Measurements from ENCODE around the gene ZBTB21. TPM values are rescaled to one million over a fixed set of nuclear protein-coding genes. Genes with fewer than 3 reads are reported as not detected.

ZBTB21 gene
- total and polyA plus RNA-seq, 2 of the 4 experiments (the other 2 are of a cell fraction): 6.8 to 12.0 TPM

GRCh38 chr21:42032266-42032665, 22.1 kb upstream of the ZBTB21 start:
- Histone ChIP-seq H4K91ac (ENCODE audit: insufficient read depth, low read depth, low read length) (no peak overlapping the region), H3K4me3 (ENCODE audit: insufficient read depth, low read depth, low read length) (no peak overlapping the region), H2BK5ac (ENCODE audit: low read depth, low read length, poor library complexity, severe bottlenecking) (no peak overlapping the region), H3K4ac (ENCODE audit: low read depth, low read length) (no peak overlapping the region), H2BK20ac (ENCODE audit: low read depth, low read length) (no peak overlapping the region), H3K9me3 (ENCODE audit: control insufficient read depth, insufficient read depth, low read length) (no peaks in the 10 kb centered on the region), H3K36me3 (ENCODE audit: control insufficient read depth, insufficient read depth, low read length) (no peaks in the 10 kb centered on the region), H3K18ac (ENCODE audit: low read depth, low read length) (peak overlapping the region; percentile 23; the same call in 1 of the 2 replicates), H2BK15ac (ENCODE audit: low read depth, low read length) (no peak overlapping the region), H2AK9ac (replicated peaks; ENCODE audit: low read depth, low read length, poor library complexity) (no peak overlapping the region), H3K27me3 (ENCODE audit: control insufficient read depth, insufficient read depth, low read length) (no peaks in the 10 kb centered on the region), H2AFZ (replicated peaks; ENCODE audit: low read length, poor library complexity) (no peak overlapping the region), H4K8ac (ENCODE audit: low read depth in 2 of 2, low read length in 2 of 2) (no peak overlapping the region), H4K5ac (ENCODE audit: low read depth, low read length) (no peak overlapping the region), H3K4me2 (ENCODE audit: low read depth, low read length) (no peak overlapping the region), H3K56ac (ENCODE audit: extremely low read depth, insufficient read depth, low read length) (no peak overlapping the region), H3K23ac (ENCODE audit: low read depth, low read length) (no peak overlapping the region), H3K27ac (ENCODE audit: insufficient read depth, low read length) (no peak overlapping the region), H3K9ac (ENCODE audit: low read depth, low read length) (no peak overlapping the region), H2BK120ac (ENCODE audit: low read depth, low read length) (no peak overlapping the region), H3K79me1 (ENCODE audit: low read depth in 1 of 2, low read length in 2 of 2) (no peaks in the 10 kb centered on the region), H4K20me1 (ENCODE audit: insufficient read depth, low read length) (no peaks in the 10 kb centered on the region), H3K9me1 (ENCODE audit: insufficient read depth, low read length) (peaks cover 5% of the 10 kb centered on the region), H2AK5ac (ENCODE audit: low read depth, low read length) (no peak overlapping the region), H3K14ac (replicated peaks; ENCODE audit: low read depth, low read length) (no peak overlapping the region), H3K4me1 (ENCODE audit: control insufficient read depth, insufficient read depth, low read length) (no peaks in the 10 kb centered on the region)
- intact Hi-C loops (cut with micrococcal nuclease) (no loop called here), dilution Hi-C loops (cut with HindIII; ENCODE audit: low sequenced_read_pairs, unreplicated experiment) (no loop called here), in situ Hi-C loops (cut with MboI; ENCODE audit: low sequenced_read_pairs) (no loop called here)
- CTCF ChIA-PET: no interaction called here
- no CpG with 5 or more reads among the region's 2 CpGs for WGBS, 2 experiments (ENCODE audit: extremely low coverage in 2 of 2, insufficient read length in 1 of 2)
- TF ChIP-seq MXI1 (IDR thresholded peaks at IDR 0.05; ENCODE audit: borderline replicate concordance, low read depth, low read length): no peak
- TF ChIP-seq CEBPB (IDR thresholded peaks at IDR 0.05; ENCODE audit: low read depth, low read length): no peak
- TF ChIP-seq POLR2A (IDR thresholded peaks at IDR 0.05; ENCODE audit: low read depth, low read length): no peak
- TF ChIP-seq NFE2L2 (IDR thresholded peaks at IDR 0.05; ENCODE audit: low read depth, low read length): no peak
- TF ChIP-seq MAZ (IDR thresholded peaks at IDR 0.05; ENCODE audit: borderline replicate concordance, low read depth, low read length): no peak
- no peak for TF ChIP-seq MAFK (IDR thresholded peaks at IDR 0.05; ENCODE audit: low read depth, low read length)
- TF ChIP-seq ELK1 (IDR thresholded peaks at IDR 0.05; ENCODE audit: borderline replicate concordance, low read depth, low read length): no peak
- ATAC-seq (ENCODE audit: low read depth): no peak
- DNase-seq: no peak
- BruUV-seq (replicated peaks): no TSS peak
- POLR2A ChIA-PET (ENCODE audit: unreplicated experiment): no interaction called here
